GM19193 (cell line): ENCODE results near the gene MAGED4.
"Not testable (repeated sequence)": the region's sequence is repeated elsewhere in the genome, so short reads cannot be mapped to it uniquely, and the experiment has no call there.

Experiments used
- POLR2A ChIP-seq: IDR thresholded peaks from 4 replicates; pipeline ENCODE4 v1.6.1; 2011; ENCODE audit not compliant: insufficient read depth, insufficient read length; ENCODE audit errors: extremely low read depth

MAGED4 gene, protein sequence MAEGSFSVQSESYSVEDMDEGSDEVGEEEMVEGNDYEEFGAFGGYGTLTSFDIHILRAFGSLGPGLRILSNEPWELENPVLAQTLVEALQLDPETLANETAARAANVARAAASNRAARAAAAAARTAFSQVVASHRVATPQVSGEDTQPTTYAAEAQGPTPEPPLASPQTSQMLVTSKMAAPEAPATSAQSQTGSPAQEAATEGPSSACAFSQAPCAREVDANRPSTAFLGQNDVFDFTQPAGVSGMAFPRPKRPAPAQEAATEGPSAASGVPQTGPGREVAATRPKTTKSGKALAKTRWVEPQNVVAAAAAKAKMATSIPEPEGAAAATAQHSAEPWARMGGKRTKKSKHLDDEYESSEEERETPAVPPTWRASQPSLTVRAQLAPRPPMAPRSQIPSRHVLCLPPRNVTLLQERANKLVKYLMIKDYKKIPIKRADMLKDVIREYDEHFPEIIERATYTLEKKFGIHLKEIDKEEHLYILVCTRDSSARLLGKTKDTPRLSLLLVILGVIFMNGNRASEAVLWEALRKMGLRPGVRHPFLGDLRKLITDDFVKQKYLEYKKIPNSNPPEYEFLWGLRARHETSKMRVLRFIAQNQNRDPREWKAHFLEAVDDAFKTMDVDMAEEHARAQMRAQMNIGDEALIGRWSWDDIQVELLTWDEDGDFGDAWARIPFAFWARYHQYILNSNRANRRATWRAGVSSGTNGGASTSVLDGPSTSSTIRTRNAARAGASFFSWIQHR

DNA sequence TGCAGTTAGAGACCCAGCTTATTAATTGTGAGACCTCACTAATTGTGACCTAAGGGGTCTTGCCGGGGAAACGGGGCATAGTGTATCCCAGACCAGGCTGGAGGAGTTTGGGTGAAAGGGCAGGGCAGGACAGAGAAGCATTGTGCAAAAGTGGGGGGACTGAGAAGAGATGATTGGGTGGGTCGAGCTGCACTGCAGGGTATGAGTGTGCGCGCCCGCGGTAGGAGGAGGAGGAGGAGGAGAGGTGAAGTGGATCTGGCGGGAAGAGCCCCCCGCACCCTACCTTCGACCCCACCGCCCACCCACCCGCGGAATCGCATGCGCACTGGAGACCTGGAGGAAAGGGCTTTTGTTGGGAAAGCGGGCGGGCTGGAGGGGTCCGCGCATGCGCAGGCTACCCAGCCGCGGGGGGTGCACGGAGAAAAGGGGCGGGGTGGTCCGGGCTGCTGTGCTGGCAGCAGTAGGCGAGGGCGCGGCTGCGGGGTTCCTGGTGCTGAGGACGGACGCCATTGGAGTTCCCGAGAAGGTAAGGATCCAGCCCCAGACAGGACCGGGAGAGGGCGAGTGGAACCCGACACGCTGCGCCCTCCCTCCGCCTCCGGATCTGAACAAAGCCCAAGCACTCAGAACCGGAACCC is at the start of gene MAGED4:
TSS of gene MAGED4 (plus strand) at position 449 of the 638 bp plus-strand sequence. CDS start 1,035 bp downstream, outside the sequence.
- not testable (repeated sequence) for TF ChIP-seq POLR2A

DNA sequence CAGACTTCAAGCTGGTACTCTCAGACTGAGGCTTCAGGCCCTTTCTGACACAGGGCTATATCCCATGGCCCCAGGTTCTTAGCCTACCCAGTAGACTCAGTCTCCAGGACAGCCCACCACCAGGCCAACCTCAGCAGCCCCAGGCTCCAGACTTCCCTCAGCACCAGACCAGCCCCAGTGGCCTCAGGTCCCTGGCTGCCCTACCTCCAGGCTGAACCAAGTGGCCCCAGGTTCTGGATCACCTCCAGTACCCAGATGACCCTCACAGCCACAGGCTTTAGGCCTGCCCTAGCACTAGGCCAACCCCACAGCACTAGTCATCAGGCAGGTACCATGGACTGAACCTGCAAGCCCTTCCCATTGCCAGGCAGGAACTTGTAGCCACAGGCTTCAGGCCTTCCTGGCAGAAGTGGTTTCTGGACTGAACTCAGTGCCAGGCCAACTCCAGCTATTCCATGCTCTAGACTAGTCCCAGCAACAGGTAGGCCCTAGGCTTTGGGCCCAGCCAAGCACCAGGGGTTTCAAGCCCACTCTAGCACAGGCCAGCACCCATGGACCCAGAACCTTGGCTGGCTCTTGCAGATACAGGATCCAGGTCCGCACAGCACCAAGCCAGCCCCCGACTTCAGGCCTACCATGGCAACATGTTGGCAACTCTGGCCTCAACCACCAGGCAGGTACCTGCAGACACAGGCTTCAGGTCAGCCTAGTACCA is 45.7 kb upstream of the MAGED4 start:
- TF ChIP-seq POLR2A, result no peak

DNA sequence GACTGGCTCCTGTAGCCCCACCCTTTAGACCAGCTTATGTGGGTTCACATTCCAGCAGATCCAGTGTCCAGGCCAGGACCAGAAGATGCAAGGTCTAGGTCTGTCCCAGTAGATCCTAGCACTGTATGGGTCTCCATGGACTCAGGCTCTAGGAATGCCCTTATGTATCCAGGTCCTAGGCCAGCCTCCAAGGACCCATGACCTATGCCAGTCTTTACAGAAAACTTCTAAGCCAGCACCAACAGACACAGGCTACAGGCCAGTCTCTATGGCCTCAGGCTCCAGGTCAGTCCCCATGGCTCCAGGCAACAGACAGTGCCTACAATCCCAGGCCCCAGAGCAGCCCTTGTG is 45.2 kb upstream of the MAGED4 start:
- TF ChIP-seq POLR2A, result no peak

DNA sequence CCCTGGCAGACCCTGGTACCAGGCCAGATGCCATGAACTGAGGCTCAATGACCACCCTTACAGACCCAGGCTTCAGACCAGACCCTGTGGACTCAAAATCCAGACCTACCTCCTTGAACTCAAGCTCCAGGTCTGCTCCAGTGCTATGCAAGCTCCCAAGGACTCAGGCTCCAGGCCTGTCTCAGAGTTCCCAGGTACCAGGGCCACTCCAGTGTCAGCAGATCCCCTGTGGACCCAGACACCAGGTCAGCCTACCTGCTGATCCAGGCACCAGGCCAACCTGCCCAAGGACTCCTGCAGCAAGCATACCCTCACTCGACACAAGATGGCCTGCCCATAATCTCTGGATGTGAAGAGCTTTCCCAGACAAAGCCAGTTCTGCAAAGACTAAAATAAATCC is 44.7 kb upstream of the MAGED4 start:
- TF ChIP-seq POLR2A, result no peak

DNA sequence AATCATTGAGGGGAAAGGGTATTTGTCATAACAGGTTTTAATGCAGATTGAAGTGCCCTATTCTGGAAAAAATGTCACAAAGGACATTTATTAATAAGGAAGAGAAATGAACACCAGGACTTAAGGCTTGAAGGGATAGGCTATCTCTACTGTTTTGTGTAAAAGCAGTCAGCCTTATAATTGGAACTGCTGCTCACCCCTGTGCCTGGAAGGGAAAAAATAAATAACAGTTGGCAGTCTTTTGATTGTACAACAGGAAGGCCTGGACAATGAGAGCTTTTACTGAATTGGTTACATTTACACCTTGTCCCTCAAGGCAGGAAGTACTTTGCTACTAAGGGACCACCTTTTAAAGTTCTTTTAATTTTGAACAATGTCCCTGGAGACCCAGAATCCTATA is 17.8 kb upstream of the MAGED4 start:
- TF ChIP-seq POLR2A, result no peak

DNA sequence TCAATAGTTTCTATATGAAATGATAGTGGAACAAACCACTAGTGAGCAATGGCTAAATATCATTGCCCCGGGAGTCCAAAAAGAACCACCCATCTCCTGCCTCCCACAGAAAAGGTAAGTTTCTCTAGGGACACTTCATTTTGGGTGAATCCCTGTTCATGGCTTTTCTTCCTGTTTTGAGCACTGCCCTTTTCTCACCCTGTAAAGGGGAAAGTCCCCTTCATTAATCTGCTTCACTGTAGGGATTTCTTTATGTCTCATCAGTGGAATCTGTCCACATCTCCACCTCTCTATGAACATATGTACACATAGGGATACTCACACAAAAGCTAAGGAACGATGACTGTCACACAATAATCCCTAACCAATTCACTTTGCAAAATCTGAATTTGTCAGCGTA is 28.6 kb downstream of the MAGED4 start:
- no peak for TF ChIP-seq POLR2A

DNA sequence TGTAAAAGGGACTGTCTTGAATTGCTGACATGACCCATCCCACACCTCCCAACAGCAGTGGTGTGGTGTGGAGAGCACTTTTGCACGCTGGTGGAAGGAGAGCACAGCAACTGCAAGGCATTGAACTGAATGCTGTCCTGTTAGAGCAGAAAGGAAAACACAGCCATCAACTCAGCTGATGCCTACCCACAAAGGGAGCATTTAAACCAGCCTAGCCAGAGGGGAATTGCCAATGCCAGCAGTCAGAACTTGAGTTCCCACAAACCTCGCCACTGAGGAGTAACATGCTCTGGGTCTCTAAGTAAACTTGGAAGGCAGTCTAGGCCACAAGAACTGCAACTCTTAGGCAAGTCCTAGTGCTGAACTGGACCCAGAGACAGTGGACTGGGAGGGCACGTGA is 31.9 kb downstream of the MAGED4 start:
- TF ChIP-seq POLR2A, result no peak

DNA sequence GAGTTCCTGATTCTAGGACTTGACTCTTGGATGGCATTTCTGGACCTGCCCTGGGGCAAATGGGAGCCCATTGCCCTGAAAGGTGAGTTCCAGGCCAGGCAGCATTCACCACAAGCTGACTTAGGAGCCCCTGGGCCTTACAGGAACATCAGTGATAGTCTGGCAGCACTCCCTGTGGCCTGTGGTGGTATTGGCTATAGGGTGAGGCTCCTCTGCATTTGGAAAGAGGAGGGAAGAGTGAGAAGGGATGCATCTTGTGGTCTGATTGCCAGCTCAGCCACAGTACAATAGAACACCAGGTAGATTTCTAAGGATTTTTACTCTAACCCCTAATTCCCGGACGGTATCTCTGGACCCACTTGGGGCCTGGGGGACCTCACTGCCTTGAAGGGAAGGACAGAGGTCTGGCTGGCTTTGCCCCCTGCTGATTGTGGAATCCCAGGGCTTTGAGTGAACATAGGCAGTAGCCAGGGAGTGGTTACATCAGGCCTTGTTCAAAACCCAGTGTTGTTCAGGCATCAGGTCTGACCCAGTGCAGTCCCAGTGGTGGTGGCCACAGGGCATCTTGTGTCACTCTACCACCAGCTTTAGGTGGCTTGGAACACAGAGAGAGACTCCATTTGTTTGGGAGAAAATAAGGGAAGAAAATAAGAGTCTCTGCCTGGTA is 32.9 kb downstream of the MAGED4 start:
- no peak for TF ChIP-seq POLR2A

DNA sequence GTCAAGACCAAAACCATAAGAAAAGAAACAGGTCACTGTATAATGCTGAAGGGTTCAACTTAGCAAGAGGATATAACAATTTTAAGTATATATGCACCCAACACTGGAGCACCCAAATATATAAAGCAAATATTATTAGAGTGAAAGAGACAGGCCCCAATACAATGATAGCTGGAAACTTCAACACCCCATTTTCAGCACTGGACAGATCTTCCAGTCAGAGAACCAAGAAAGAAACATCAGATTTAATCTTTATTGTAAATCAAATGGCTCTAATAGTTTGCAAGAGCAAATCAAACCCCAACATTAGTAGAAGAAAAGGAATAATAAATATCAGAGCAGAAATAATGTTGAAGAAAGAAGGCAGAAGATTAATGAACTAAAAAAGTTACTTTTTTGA is 36.2 kb downstream of the MAGED4 start:
- no peak for TF ChIP-seq POLR2A
